Measurements from ENCODE around the gene LRRC3C. TPM values are rescaled to one million over a fixed set of nuclear protein-coding genes. Genes with fewer than 3 reads are reported as not detected.

Gene LRRC3C
- total RNA-seq, 1 donor from 2014 or later: not detected

DNA sequence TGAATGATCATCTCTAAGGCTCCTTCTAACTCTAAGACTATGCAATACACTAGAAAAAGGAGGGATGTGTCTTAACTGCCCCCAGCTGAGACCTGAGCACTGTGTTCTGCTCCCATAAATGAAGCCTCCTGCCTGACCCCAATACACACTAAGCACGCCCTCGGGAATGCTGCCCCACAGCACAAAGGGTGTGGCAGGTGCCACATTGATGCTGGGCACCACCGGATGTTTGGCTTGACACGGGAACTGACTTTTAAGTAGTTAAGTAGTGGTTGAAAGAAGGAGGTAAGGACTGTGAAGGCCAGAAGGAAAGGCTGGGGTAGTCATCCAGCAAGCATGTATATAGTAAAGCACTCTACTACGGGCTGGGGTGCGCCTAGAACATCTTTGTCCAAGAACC lies 39.2 kb downstream of the LRRC3C start:
- TF ChIP-seq, protein P1, sequence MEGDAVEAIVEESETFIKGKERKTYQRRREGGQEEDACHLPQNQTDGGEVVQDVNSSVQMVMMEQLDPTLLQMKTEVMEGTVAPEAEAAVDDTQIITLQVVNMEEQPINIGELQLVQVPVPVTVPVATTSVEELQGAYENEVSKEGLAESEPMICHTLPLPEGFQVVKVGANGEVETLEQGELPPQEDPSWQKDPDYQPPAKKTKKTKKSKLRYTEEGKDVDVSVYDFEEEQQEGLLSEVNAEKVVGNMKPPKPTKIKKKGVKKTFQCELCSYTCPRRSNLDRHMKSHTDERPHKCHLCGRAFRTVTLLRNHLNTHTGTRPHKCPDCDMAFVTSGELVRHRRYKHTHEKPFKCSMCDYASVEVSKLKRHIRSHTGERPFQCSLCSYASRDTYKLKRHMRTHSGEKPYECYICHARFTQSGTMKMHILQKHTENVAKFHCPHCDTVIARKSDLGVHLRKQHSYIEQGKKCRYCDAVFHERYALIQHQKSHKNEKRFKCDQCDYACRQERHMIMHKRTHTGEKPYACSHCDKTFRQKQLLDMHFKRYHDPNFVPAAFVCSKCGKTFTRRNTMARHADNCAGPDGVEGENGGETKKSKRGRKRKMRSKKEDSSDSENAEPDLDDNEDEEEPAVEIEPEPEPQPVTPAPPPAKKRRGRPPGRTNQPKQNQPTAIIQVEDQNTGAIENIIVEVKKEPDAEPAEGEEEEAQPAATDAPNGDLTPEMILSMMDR (IDR thresholded peaks at IDR 0.05; ENCODE audit: insufficient read depth, low read length, poor library complexity, severe bottlenecking): no peak
- peaks cover 4% of the 10 kb centered on the region for H3K27me3 ChIP-seq (ENCODE audit: control insufficient read depth, insufficient read depth, low read length)

DNA sequence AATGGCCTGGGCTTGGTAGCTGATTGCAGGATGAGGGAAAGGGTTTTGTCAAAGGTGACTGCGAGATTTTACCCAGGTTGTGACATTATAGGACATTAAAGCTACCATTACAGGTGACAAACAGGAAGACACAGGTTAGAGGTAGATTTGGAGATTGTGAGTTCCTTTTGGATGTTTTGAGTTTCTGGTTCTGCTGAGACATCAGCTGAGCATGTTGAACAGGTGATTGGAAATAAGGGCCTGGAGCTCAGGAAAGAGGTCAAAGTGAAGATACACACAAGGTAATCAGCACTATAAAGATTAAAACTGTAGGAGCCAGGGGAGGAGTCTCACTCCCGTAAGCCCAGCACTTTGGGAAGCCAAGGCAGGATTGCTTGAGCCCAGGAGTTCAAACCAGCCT lies 41.2 kb downstream of the LRRC3C start:
- no peaks in the 10 kb centered on the region for H3K36me3 ChIP-seq (ENCODE audit: control insufficient read depth, insufficient read depth, low read length)
- H3K4me3 ChIP-seq (ENCODE audit: low read depth, low read length): no peak overlapping the region
- H3K27me3 ChIP-seq (ENCODE audit: control insufficient read depth, insufficient read depth, low read length): peaks cover 4% of the 10 kb centered on the region
- TF ChIP-seq, protein P1 (IDR thresholded peaks at IDR 0.05; ENCODE audit: insufficient read depth, low read length, poor library complexity, severe bottlenecking): no peak
- no peak for DNase-seq (ENCODE audit: low read depth)

More for the DNA sequence above, 39.2 kb downstream of the LRRC3C start:
- no peak for DNase-seq (ENCODE audit: low read depth)
- Histone ChIP-seq H3K4me3 (ENCODE audit: low read depth, low read length) (no peak overlapping the region), H3K36me3 (ENCODE audit: control insufficient read depth, insufficient read depth, low read length) (no peaks in the 10 kb centered on the region)

DNA sequence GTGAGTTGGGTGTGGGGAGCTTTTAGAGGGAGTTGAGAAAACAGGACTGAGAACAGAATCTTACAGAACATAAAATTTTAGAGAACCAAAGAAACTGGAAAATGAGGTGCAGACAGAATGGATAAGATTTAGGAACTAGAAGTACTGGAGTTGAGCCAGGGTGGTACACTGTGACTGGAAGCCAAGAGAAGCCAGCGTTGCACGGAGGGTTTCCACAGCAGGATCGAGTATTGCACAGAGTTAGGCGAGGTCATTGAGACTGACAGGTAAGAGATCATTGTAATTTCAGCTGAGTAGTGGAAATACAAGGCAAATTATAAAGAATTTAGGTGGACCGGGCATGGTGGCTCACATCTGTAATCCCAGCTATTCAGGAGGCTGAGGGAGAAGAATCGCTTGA lies 41.8 kb downstream of the LRRC3C start:
- TF ChIP-seq, protein P1 (IDR thresholded peaks at IDR 0.05; ENCODE audit: insufficient read depth, low read length, poor library complexity, severe bottlenecking): no peak
- H3K4me3 ChIP-seq (ENCODE audit: low read depth, low read length): no peak overlapping the region
- peaks cover 4% of the 10 kb centered on the region for H3K27me3 ChIP-seq (ENCODE audit: control insufficient read depth, insufficient read depth, low read length)
- no peak for DNase-seq (ENCODE audit: low read depth)
- no peaks in the 10 kb centered on the region for H3K36me3 ChIP-seq (ENCODE audit: control insufficient read depth, insufficient read depth, low read length)

DNA sequence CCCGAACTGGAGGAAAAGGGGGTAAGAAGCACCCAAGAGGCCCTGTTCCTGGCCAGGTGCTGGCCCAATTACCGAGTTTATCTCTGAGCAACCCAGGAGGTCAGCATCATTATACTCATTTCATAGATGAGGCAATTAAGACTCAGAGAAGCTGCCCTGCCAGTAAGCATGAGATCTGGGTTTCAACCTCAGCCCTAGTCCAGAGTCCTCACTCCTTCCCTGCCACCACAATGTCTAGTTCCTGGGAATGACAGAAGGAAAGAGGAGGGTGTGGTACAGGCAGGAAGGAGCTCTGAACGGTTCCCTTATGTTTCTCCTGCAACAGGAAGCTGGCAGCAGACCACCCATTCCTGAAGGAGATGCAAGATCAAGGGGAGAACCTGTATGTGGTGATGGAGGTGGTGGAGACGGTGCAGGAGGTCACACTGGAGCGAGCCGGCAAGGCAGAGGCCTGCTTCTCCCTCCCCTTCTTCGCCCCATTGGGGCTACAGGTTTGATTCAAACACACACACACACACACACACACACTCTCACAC lies 42.7 kb downstream of the LRRC3C start:
- DNase-seq (ENCODE audit: low read depth): no peak
- H3K4me3 ChIP-seq (ENCODE audit: low read depth, low read length): no peak overlapping the region
- H3K36me3 ChIP-seq (ENCODE audit: control insufficient read depth, insufficient read depth, low read length): no peaks in the 10 kb centered on the region
- peaks cover 4% of the 10 kb centered on the region for H3K27me3 ChIP-seq (ENCODE audit: control insufficient read depth, insufficient read depth, low read length)
- TF ChIP-seq, protein P1 (IDR thresholded peaks at IDR 0.05; ENCODE audit: insufficient read depth, low read length, poor library complexity, severe bottlenecking): no peak

DNA sequence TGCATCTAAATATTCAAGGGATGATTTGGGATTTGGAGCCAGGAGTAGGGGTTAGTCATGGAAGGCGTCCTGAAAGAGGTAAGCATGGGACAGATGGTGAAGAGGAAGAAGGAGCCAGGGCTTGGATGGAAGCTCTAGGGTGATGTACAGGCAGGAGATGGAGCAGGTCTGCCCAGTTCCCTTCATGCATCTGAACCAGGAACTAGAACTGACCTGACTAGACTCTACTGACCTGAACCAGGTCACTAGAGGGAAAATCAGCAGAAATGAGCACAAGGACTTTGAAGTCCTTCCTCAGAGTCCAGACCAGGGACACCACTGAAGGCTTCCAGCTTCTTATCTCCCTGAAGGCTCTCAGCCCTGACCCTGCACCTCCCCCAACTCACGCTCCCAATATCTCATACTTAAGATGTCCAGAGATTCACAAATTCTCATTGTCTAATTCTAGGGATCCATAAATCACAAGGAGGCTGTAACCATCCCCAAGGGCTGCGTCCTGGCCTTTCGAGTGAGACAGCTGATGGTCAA lies 43.6 kb downstream of the LRRC3C start:
- H3K4me3 ChIP-seq (ENCODE audit: low read depth, low read length): no peak overlapping the region
- DNase-seq (ENCODE audit: low read depth): no peak
- no peaks in the 10 kb centered on the region for H3K36me3 ChIP-seq (ENCODE audit: control insufficient read depth, insufficient read depth, low read length)
- TF ChIP-seq, protein P1 (IDR thresholded peaks at IDR 0.05; ENCODE audit: insufficient read depth, low read length, poor library complexity, severe bottlenecking): no peak
- H3K27me3 ChIP-seq (ENCODE audit: control insufficient read depth, insufficient read depth, low read length): peaks cover 4% of the 10 kb centered on the region

DNA sequence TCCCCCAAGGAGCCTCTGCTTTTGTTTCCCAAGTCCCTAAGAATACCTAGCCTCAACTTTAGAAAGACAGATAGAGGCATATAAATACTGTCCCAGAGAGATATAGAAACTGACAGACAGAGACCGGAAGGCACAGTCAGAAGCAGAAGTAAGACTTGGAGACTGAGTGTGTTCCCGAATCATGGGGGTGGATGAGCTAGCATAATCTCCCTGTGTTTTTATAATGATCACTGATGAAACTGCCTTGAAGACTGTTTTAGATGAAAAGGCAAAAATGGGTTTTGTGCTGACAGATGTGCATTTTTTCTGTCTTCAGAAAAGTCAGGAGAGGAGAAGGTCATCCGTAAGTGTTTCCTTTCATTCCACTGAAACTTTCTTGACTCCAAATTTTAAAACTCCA lies 44.7 kb downstream of the LRRC3C start:
- no peaks in the 10 kb centered on the region for H3K36me3 ChIP-seq (ENCODE audit: control insufficient read depth, insufficient read depth, low read length)
- H3K4me3 ChIP-seq (ENCODE audit: low read depth, low read length): no peak overlapping the region
- H3K27me3 ChIP-seq (ENCODE audit: control insufficient read depth, insufficient read depth, low read length): peaks cover 4% of the 10 kb centered on the region
- TF ChIP-seq, protein P1 (IDR thresholded peaks at IDR 0.05; ENCODE audit: insufficient read depth, low read length, poor library complexity, severe bottlenecking): no peak
- DNase-seq (ENCODE audit: low read depth): no peak
